ENCODE data around the gene RANBP6. TPM values are rescaled to one million over a fixed set of nuclear protein-coding genes. Genes with fewer than 3 reads are reported as not detected.

RANBP6 gene
- total and polyA plus RNA-seq, 2 donors (not counting 1 experiment from before 2014, with no cell fraction given), result 14.2 to 24.9 TPM

DNA sequence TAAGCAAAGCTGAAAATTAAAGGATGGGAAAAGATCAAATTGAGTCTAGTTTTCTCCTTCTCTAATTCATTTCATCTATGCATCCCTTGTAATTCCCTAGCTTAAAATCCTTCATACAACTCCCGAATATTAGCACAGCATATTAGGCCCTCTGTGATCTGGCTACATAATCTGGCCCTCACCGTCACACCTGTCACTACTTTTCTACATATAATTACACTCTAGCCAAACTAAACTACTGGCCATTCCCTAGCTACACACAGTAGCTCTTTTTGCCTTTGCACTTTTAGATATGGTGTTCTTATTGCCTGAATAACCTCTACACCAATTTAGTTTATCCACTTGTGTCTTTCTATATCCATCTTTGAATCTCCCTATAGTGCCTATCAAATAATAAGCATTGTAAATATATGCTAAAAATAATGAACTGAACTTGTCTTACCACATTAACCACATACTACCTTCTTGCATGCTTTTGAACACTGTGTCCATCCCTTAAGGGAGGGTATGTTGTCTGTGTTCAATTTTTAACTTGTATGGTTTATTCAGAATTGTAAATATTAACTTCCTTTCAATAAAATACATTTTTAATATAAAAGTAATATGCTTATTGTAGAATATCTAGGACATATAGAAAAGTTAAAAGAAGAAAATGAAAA lies 15.9 kb downstream of the RANBP6 start:
- no peak overlapping the region for H2AFZ ChIP-seq (ENCODE audit: low read length)
- peaks cover 2% of the 10 kb centered on the region for H4K20me1 ChIP-seq (ENCODE audit: control insufficient read depth, extremely low read depth, insufficient read depth, low read length)
- no peak overlapping the region for H3K4me2 ChIP-seq (ENCODE audit: extremely low read depth, insufficient read depth, low read length)
- H3K4me3 ChIP-seq (replicated peaks in 1 of 4; ENCODE audit: control extremely low read depth in 1 of 4, insufficient read depth in 1 of 4, low read depth in 3 of 4, low read length in 4 of 4), result no peak overlapping the region
- H3K27ac ChIP-seq (ENCODE audit: insufficient read depth, low read length), result no peak overlapping the region
- no peaks in the 10 kb centered on the region for H3K4me1 ChIP-seq (ENCODE audit: control insufficient read depth, extremely low read depth, insufficient read depth, low read length)
- TF ChIP-seq CTCF (conservative IDR thresholded peaks at IDR 0.05 in 1 of 2, IDR thresholded peaks at IDR 0.05 in 1 of 2; ENCODE audit: low read depth in 1 of 2, low read length in 2 of 2), result no peak
- no peak for TF ChIP-seq EZH2 (IDR thresholded peaks at IDR 0.05; ENCODE audit: low read length, missing control alignments)
- H3K9me3 ChIP-seq (ENCODE audit: control insufficient read depth, insufficient read depth, low read depth, low read length), result no peaks in the 10 kb centered on the region
- no peaks in the 10 kb centered on the region for H3K27me3 ChIP-seq (ENCODE audit: control insufficient read depth, insufficient read depth, low read length)
- DNase-seq (ENCODE audit: low read depth in 2 of 2), result no peak
- H3K36me3 ChIP-seq (ENCODE audit: control insufficient read depth, insufficient read depth, low read length), result no peaks in the 10 kb centered on the region
- peaks cover 44% of the 10 kb centered on the region for H3K79me2 ChIP-seq (ENCODE audit: control insufficient read depth, insufficient read depth, low read length)
- H3K9ac ChIP-seq (ENCODE audit: insufficient read depth, low read length), result no peak overlapping the region

DNA sequence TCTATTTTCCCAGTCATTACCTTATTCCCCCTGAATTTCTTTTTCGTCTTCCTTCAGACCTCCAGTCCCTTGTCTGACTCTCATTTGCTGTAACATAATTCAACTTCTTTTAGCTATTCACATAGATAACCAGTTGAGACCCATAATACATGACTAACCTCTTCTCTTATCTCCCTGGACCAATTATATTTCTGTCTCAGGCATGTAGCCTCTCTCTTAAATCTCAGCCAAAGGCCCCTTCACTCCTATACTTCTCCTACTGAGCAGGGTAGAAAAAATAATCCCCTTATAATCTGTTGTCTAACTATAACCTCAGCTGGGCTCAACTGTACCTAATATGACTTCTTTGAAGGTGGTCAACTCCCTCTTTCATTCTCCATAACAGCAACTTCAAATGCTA lies 20.9 kb downstream of the RANBP6 start:
- H3K79me2 ChIP-seq (ENCODE audit: control insufficient read depth, insufficient read depth, low read length), result peaks cover 25% of the 10 kb centered on the region

GRCh38 chr9:5988265-5988664 lies 27.2 kb downstream of the RANBP6 start:
- Histone ChIP-seq H4K20me1 (ENCODE audit: control insufficient read depth, extremely low read depth, insufficient read depth, low read length) (no peaks in the 10 kb centered on the region), H3K36me3 (ENCODE audit: control insufficient read depth, insufficient read depth, low read length) (no peaks in the 10 kb centered on the region), H3K79me2 (ENCODE audit: control insufficient read depth, insufficient read depth, low read length) (peaks cover 6% of the 10 kb centered on the region), H3K4me2 (ENCODE audit: extremely low read depth, insufficient read depth, low read length) (no peak overlapping the region), H3K27ac (ENCODE audit: insufficient read depth, low read length) (no peak overlapping the region), H3K4me1 (ENCODE audit: control insufficient read depth, extremely low read depth, insufficient read depth, low read length) (no peaks in the 10 kb centered on the region), H3K9me3 (ENCODE audit: control insufficient read depth, insufficient read depth, low read depth, low read length) (no peaks in the 10 kb centered on the region), H3K4me3 (replicated peaks in 1 of 4; ENCODE audit: control extremely low read depth in 1 of 4, insufficient read depth in 1 of 4, low read depth in 3 of 4, low read length in 4 of 4) (no peak overlapping the region), H3K27me3 (ENCODE audit: control insufficient read depth, insufficient read depth, low read length) (no peaks in the 10 kb centered on the region), H3K9ac (ENCODE audit: insufficient read depth, low read length) (no peak overlapping the region), H2AFZ (ENCODE audit: low read length) (no peak overlapping the region)
- DNase-seq (ENCODE audit: low read depth in 2 of 2), result no peak
- TF ChIP-seq CTCF (conservative IDR thresholded peaks at IDR 0.05 in 1 of 2, IDR thresholded peaks at IDR 0.05 in 1 of 2; ENCODE audit: low read depth in 1 of 2, low read length in 2 of 2) (no peak), EZH2 (IDR thresholded peaks at IDR 0.05; ENCODE audit: low read length, missing control alignments) (no peak)

More for the DNA sequence above, 20.9 kb downstream of the RANBP6 start:
- H3K4me1 ChIP-seq (ENCODE audit: control insufficient read depth, extremely low read depth, insufficient read depth, low read length), result no peaks in the 10 kb centered on the region
- TF ChIP-seq EZH2 (IDR thresholded peaks at IDR 0.05; ENCODE audit: low read length, missing control alignments) (no peak), CTCF (conservative IDR thresholded peaks at IDR 0.05 in 1 of 2, IDR thresholded peaks at IDR 0.05 in 1 of 2; ENCODE audit: low read depth in 1 of 2, low read length in 2 of 2) (no peak)
- no peaks in the 10 kb centered on the region for H3K9me3 ChIP-seq (ENCODE audit: control insufficient read depth, insufficient read depth, low read depth, low read length)
- H2AFZ ChIP-seq (ENCODE audit: low read length), result no peak overlapping the region
- no peak for DNase-seq (ENCODE audit: low read depth in 2 of 2)
- peaks cover 2% of the 10 kb centered on the region for H4K20me1 ChIP-seq (ENCODE audit: control insufficient read depth, extremely low read depth, insufficient read depth, low read length)
- H3K4me2 ChIP-seq (ENCODE audit: extremely low read depth, insufficient read depth, low read length), result no peak overlapping the region
- no peaks in the 10 kb centered on the region for H3K27me3 ChIP-seq (ENCODE audit: control insufficient read depth, insufficient read depth, low read length)
- no peak overlapping the region for H3K4me3 ChIP-seq (replicated peaks in 1 of 4; ENCODE audit: control extremely low read depth in 1 of 4, insufficient read depth in 1 of 4, low read depth in 3 of 4, low read length in 4 of 4)
- no peaks in the 10 kb centered on the region for H3K36me3 ChIP-seq (ENCODE audit: control insufficient read depth, insufficient read depth, low read length)
- H3K27ac ChIP-seq (ENCODE audit: insufficient read depth, low read length), result no peak overlapping the region
- H3K9ac ChIP-seq (ENCODE audit: insufficient read depth, low read length), result no peak overlapping the region
